Testis (tissue), 2 donors: Measurements from ENCODE around the gene NECAB3.

Source experiments
- CTCF ChIP-seq, 3 experiments: fragments of 450-650 bp in 2 of 3; fragments of 200-600 bp in 1 of 3; sonication (generic) in 1 of 3; IDR thresholded peaks; one replicate each; pipeline ENCODE4 v1.5.1; 2016 to 2019; ENCODE audit warnings: antibody characterized with exemption in 3 of 3, mild to moderate bottlenecking in 2 of 3, moderate library complexity in 1 of 3
- POLR2A ChIP-seq: fragments of 450-650 bp; IDR thresholded peaks from one replicate; pipeline ENCODE4 v1.6.1; 2017; ENCODE audit warnings: antibody characterized with exemption, mild to moderate bottlenecking, moderate library complexity

- TF ChIP-seq CTCF (IDR thresholded peaks at IDR 0.05) (no peak), POLR2A (no peak)
Observed at GRCh38 chr20:33645072-33645358, 29.2 kb downstream of the NECAB3 start.
